ENCODE results near the gene ZNF665.
"Not testable (repeated sequence)": the region's sequence is repeated elsewhere in the genome, so short reads cannot be mapped to it uniquely, and the experiment has no call there.

ZNF665 gene

GRCh38 chr19:53192771-53193534 lies at the start of gene ZNF665:
TSS of gene ZNF665 (minus strand) at chr19:53193358. CDS start at chr19:53182898, 10,460 bp downstream.
- peak; percentile 48 to 56 for DNase-seq (ENCODE audit: low read depth in 2 of 2)

GRCh38 chr19:53237114-53237777 lies 44.1 kb upstream of the ZNF665 start:
- no peak for DNase-seq (ENCODE audit: low read depth in 2 of 2)

DNA sequence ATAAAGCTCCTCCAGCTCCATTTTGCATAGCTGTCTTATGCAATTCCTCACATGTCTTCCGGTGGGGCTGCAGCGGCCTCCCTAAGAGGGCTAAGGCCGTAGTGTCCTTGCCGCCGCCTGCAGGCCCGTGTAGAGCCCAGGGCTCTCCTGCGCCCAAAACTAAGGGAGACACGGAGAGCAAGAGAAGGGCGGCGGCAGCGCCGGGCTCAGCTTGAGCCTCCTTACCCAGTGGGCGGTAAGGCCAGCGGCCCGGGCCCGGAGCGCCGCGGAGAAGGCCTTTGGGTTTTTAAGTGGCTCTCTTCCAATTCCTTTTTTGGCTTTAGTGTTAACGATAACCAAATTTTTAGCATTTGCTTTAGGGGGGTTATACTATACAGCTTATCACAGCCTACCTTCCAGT lies 31.4 kb upstream of the ZNF665 start:
- DNase-seq (ENCODE audit: low read depth in 2 of 2), result no peak

GRCh38 chr19:53222716-53223115 lies 29.6 kb upstream of the ZNF665 start:
- DNase-seq (ENCODE audit: low read depth in 2 of 2), result not testable (repeated sequence)

GRCh38 chr19:53212703-53213320 lies 19.7 kb upstream of the ZNF665 start:
- no peak for DNase-seq (ENCODE audit: low read depth in 2 of 2)

DNA sequence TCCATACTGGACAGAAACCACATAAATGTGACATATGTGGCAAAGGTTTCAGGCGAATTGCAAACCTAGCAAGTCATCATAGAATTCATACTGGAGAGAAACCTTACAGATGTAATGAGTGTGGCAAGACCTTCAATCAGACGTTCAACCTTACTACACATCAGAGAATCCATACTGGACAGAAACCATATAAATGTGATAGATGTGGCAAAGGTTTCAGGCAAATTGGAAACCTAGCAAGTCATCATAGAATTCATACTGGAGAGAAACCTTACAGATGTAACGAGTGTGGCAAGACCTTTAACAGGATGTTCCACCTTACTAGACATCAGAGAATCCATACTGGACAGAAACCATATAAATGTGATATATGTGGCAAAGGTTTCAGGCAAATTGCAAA lies 18.4 kb upstream of the ZNF665 start:
- DNase-seq (ENCODE audit: low read depth in 2 of 2), result not testable (repeated sequence)

- peak; percentile 69 to 72 for DNase-seq (ENCODE audit: low read depth in 2 of 2)
Observed at GRCh38 chr19:53196777-53197396, 3.7 kb upstream of the ZNF665 start.

DNA sequence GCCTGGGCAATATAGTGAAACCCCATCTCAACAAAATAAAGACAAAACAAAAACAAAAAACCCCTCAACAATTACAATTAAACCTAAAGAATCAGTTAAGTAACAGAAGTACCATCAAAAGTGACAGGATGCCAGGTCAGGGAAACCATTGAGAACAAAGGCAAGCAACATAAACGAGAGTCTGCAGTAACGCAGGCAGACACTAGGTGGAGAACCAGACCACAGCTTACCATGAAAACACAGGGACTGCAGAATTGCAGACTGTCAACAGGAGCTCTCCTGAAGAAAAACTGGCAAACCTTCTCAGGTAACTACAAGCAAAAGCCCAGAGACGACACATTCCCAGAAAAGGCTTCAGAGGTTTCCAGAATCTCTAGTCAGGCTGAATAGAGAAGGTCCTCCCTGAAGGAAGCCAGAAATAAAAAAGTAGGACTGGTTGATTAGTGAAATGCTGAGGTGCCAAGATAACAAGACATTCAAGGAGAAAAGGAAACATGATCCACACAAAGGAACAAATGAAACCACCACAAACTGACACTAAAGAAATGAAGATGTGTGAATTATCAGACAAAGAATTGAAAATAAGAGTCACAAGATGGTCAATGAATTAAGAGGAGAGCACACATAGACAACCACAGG lies 2.2 kb upstream of the ZNF665 start:
- peak; percentile 30 to 31 for DNase-seq (ENCODE audit: low read depth in 2 of 2)

DNA sequence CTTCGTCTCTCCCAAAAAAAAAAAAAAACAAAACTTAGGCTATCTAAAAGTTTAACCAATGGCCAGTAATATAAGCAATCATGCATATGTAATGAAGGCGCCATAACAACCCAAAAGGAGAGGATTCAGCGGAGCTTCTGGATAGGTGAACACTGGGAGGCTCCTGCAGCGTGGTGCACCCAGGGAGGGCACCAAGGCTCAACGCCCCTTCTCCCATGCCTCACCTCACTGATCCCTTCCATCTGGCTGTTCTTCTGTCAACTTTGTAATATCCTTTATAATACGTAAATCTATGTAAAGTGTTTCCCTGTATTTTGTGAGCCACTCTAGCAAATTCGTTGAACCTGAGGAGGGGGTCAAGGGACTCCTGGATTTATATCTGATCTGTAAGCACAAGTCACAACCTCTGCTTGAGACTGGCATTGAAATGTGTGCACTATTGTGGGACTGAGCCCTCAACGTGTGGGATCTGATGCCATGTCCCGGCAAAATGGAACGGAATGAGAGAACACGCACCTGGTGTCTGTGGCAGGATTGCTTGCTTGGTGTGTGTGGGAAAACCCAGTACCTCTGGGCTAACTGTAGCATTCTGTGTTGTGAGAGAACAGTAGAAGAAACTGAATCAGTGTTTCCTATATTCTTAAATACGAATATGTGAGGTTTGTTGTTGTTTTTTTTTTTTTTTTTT lies 521 bp upstream of the ZNF665 start:
- no peak for DNase-seq (ENCODE audit: low read depth in 2 of 2)

- DNase-seq (ENCODE audit: low read depth in 2 of 2), result no peak
Observed at GRCh38 chr19:53190253-53190652, 2.9 kb downstream of the ZNF665 start.

DNA sequence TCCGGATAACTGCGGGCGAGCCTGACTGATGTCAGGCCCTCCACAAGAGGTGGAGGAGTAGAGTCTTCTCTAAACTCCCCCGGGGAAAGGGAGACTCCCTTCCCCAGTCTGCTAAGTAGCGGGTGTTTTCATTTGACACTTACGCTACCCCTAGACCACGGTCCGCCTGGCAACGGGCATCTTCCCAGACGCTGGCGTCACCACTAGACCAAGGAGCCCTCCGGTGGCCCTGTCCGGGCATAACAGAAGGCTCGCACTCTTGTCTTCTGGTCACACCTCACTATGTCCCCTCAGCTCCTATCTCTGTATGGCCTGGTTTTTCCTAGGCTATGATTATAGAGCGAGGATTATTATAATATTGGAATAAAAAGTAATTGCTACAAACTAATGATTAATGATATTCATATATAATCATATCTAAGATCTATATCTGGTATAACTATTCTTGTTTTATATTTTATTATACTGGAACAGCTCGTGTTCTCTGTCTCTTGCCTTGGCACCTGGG lies 3.4 kb downstream of the ZNF665 start:
- not testable (repeated sequence) for DNase-seq (ENCODE audit: low read depth in 2 of 2)

DNA sequence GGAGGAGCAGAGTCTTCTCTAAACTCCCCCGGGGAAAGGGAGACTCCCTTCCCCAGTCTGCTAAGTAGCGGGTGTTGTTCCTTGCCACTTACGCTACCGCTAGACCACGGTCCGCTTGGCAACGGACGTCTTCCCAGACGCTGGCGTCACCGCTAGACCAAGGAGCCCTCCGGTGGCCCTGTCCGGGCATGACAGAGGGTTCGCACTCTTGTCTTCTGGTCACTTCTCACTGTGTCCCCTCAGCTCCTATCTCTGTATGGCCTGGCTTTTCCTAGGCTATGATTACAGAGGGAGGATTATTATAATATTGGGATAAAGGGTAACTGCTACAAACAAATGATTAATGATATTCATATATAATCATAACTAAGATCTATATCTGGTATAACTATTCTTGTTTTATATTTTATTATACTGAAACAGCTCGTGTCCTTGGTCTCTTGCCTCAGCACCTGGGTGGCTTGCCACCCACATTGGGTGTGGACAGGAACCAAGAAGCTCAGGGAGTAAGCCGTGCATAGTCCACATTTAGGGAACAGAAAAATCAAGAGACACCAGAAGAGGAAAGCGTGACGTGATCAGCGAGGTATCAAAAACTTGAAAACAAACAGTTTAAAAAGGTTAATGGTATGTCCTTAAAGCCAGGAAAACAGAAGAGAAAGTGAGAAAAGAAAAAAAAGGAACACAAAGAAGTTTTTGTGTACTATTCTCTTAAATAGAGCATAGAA lies 7.8 kb downstream of the ZNF665 start:
- not testable (repeated sequence) for DNase-seq (ENCODE audit: low read depth in 2 of 2)

DNA sequence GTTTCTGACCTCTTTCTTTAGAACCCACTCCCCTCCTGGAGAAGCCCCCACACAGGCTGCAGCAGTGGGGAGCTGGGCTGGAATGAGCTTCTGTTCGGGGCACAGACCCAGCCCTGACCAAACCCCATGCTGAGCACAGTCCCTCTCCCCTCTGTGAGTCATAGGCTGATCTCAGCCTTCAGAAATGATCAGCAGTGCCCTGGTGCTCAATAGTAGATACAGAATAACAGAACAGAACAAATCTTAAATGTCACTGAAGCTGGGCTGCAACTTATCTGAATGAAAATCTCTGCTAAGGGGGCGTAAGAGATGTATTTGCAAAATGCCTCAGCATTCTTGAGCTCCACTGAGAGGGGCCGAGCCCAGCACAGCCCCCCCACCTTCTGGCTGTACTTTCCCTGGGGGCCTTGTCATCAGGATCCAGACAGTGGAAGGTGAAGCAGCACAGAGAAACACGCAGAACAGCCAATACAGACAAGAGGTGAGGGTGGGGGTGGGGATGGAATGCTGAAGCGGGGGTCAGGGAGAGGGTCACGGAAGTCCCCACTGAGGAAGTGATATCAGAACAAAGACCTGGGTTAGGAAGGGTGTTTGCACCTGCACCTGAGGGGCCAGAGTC lies 9.9 kb downstream of the ZNF665 start:
- no peak for DNase-seq (ENCODE audit: low read depth in 2 of 2)

- no peak for DNase-seq (ENCODE audit: low read depth in 2 of 2)
Observed at GRCh38 chr19:53182202-53182601, 11.0 kb downstream of the ZNF665 start.

DNA sequence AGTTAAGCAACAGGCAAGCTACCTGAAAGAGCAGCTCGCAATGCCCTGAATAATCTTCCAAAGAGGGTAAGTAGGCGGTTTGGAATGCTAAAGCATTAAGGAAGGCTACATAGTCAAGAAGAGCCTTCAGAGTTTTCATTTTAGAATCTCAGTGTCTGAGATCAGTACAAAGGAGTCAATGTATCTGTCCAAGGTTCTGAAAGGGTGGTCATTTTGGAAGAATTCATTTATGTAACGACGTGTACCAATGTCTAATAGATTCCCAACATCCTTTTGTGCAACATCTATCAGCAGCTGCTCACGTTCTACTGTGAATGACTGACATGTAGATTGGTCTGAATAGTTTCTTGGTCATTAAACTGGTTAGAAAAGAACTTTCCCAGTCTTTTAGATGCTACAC lies 15.2 kb downstream of the ZNF665 start:
- DNase-seq (ENCODE audit: low read depth in 2 of 2), result no peak

- DNase-seq (ENCODE audit: low read depth in 2 of 2), result no peak
Observed at GRCh38 chr19:53172889-53173288, 20.3 kb downstream of the ZNF665 start.

- DNase-seq (ENCODE audit: low read depth in 2 of 2), result no peak
Observed at GRCh38 chr19:53165691-53166091, 27.5 kb downstream of the ZNF665 start.

- no peak for DNase-seq (ENCODE audit: low read depth in 2 of 2)
Observed at GRCh38 chr19:53161123-53161522, 32.0 kb downstream of the ZNF665 start.

DNA sequence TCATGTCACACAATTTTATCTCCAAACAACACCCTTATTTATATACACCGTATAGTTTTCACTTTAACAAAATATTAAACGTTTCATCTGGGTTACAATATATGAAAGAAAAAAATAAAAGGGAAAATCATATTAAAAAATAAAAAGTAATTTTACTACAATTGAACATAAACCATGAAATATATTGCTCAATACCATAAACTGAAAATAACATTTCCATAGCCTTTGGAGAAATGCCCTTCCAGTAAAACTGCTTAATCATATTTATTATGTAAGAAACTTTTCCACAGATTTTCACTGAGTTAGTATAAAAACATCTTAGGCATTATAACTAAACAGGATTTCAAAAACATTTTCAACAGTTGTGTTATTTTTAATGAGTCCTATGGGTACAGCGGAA lies 32.8 kb downstream of the ZNF665 start:
- no peak for DNase-seq (ENCODE audit: low read depth in 2 of 2)

DNA sequence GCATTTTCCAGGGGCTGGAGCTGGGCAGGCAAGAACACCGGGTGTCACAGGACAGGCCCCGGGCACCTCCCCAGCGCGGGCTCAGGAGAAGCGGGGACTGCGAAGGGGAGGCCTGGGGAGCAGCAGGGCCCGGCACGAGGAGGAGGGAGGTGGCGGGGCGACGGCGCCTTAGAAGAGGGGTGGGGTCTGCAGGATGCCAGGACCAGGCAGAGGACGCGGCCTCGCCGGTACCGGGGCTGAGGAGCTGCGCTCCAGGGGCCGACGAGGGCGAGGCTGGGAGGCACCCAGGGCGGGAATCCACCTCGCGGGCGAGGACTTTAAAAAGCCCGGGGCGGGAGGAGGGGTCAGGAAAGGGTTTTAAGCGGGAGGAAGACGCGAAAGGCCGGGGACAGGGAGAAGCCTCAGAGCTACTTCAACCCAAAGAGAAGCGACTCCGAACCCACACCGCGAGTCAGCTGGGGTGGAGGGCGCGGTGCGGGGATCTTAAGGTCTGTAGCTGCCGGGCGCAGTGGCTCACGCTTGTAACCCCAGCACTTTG lies 35.0 kb downstream of the ZNF665 start:
- DNase-seq (ENCODE audit: low read depth in 2 of 2), result no peak

Measured in fibroblast of skin of left biceps (primary cell).